Measurements from ENCODE around the gene PLXNC1.
A peak's percentile ranks its signal among the peaks of the same experiment; 100 is the strongest.

The PLXNC1 gene

GRCh38 chr12:94203181-94203546, 54.8 kb downstream of the PLXNC1 start:
- no peak for DNase-seq

- DNase-seq = no peak
Observed at GRCh38 chr12:94203796-94204195, 55.4 kb downstream of the PLXNC1 start.

- no peak for DNase-seq
Observed at GRCh38 chr12:94204499-94205247, 56.3 kb downstream of the PLXNC1 start.

- DNase-seq = no peak
Observed at GRCh38 chr12:94205822-94206221, 57.4 kb downstream of the PLXNC1 start.

- no peak for DNase-seq
Observed at GRCh38 chr12:94206886-94207285, 58.5 kb downstream of the PLXNC1 start.

GRCh38 chr12:94207467-94207848, 59.1 kb downstream of the PLXNC1 start:
- DNase-seq = no peak

GRCh38 chr12:94207849-94208621, 59.7 kb downstream of the PLXNC1 start:
- DNase-seq = peak in 1 of 56 donors; percentile 5

- DNase-seq = no peak
Observed at GRCh38 chr12:94208622-94208966, 60.2 kb downstream of the PLXNC1 start.

- DNase-seq = no peak
Observed at GRCh38 chr12:94209240-94209639, 60.9 kb downstream of the PLXNC1 start.

- DNase-seq = no peak
Observed at GRCh38 chr12:94211021-94211420, 62.6 kb downstream of the PLXNC1 start.

GRCh38 chr12:94218233-94218632, 69.9 kb downstream of the PLXNC1 start:
- DNase-seq = no peak

GRCh38 chr12:94219622-94220302, 71.4 kb downstream of the PLXNC1 start:
- DNase-seq = no peak

- DNase-seq = no peak
Observed at GRCh38 chr12:94220804-94221203, 72.4 kb downstream of the PLXNC1 start.

- DNase-seq = no peak
Observed at GRCh38 chr12:94222351-94223084, 74.1 kb downstream of the PLXNC1 start.

- DNase-seq = no peak
Observed at GRCh38 chr12:94223842-94224241, 75.5 kb downstream of the PLXNC1 start.

- DNase-seq = no peak
Observed at GRCh38 chr12:94225506-94225905, 77.1 kb downstream of the PLXNC1 start.

GRCh38 chr12:94225947-94226630, 77.7 kb downstream of the PLXNC1 start:
- DNase-seq = no peak

GRCh38 chr12:94227066-94227465, 78.7 kb downstream of the PLXNC1 start:
- no peak for DNase-seq

GRCh38 chr12:94228488-94228907, 80.1 kb downstream of the PLXNC1 start:
- no peak for DNase-seq

GRCh38 chr12:94229902-94230301, 81.5 kb downstream of the PLXNC1 start:
- DNase-seq = no peak

- DNase-seq = no peak
Observed at GRCh38 chr12:94230357-94230905, 82.1 kb downstream of the PLXNC1 start.
